NCI-H526 treated with DMSO at 0.1 percent for 48 hours (cell line): ENCODE measurements around the gene SCGB2A2.

Experiments used
- DNase-seq: peaks from one replicate; lab custom pipeline; 2025; lab: John Stamatoyannopoulos, UW

SCGB2A2 gene

DNA sequence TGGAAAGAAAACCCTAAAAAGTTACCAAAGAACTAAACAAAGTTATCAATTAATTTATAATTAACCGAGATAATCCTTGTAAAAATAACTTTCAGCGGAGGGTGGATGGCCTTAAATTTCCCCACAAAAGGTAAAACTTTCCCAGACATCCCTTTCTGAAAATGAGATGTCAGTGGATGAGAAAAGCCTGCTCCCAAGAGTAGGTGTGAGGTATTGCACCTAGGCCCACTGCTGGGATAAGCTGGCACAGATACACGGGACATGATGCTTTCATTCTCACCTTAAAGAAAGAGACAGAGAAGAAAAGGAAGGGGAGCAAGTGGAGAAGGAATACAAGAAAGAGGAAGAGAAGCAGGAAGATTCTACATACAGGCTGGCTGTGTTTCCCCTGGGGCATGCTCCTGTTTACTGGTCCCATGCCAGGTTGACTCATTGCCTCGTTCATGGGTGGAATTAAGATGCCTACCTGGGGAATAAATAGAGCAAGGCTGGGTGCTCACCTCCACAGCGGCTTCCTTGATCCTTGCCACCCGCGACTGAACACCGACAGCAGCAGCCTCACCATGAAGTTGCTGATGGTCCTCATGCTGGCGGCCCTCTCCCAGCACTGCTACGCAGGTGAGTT lies at the start of gene SCGB2A2:
Gene SCGB2A2, plus strand, starts transcription at position 505 of the 625 bp plus-strand sequence. Its CDS starts 59 bp downstream, at position 564.
- no peak for DNase-seq

DNA sequence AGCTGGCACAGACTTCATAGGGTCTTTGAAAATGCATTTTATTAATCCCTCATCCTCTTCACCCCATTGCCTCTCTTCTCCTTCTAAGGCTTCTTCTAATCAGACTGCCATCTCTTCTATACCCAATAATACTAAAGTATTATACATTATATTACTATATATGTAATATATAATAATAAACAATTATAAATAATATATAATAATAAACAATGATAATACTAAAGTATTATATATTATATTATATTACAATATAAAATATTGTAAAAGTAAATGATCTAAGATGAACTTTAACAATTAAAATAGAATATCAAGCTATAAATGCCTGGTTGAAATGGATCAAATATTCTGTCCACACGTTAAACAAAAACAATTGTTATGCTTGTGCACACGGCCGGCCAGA lies 48.5 kb upstream of the SCGB2A2 start:
- no peak for DNase-seq

DNA sequence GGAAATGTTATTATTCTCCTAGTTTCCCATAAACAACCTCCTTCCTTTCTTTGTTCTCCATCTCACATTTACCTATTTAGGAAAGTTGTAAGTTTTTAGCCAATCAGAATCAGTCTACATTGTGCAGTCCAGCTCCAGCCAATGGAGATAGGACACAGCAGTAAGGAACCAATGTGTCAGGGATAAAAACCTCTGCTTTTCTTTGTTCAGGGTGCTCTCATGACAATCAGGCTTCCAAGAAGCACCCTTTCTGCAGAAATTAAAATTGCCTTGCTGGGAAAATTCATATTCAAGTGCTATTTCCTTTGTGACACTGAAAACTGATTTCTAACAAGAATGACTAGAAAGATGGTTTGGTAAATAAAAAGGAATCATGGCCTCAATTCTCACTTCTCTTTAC lies 46.9 kb upstream of the SCGB2A2 start:
- DNase-seq, result no peak

DNA sequence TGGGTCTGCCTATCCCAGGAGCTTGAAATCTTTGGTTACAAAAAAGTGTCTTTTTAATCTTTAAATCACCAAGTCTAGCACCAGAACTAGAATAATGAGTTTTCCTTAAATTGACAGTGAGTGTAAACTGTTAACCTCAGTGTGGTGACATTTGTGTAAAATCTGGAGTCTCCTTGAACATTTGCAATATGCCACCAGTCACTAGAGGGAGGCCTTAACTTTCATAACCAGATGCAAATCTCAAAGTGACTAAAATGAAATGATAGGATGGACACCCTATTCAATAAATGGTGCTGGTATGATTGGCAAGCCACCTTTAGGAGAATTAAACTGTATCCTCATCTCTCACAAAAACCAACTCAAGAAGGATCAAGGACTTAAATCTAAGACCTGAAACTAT lies 36.2 kb upstream of the SCGB2A2 start:
- DNase-seq, result no peak

DNA sequence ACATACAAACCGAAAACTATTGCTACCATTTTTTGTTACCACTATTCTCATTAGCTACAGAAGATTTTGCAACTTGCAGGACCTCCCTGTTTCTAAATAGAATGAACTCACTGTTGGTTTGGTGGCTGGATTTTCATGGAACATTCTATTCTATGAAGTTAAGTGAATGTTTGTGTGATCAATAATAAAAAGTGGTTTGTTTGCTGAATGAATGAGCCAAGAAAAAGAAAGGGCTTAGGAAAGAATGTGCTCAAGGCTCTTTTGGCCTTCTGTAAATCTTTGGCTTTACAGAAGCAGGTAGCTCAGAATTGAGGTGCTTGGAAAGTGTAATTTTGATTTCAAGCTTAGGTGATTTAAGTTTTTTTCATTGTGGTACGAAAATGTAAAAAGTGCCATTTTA lies 33.8 kb upstream of the SCGB2A2 start:
- no peak for DNase-seq

DNA sequence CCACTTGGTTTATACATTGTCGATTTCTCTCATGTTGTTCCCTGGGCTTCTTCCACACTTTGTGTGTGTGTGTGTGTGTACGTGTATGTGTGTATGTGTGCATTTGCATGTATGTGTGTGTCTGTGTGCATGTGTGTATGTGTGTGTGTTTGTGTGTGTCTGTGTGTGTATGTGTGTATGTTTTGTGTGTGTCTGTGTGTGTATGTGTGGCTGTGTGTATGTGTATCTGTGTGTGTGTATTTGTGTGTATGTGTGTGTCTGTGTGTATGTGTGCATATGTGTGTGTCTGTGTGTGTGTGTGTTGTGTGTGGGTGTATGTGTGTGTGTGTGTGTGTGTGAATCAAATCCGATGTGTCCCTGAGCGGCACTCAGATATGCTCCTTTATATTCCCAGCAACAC lies 32.5 kb upstream of the SCGB2A2 start:
- DNase-seq, result no peak

DNA sequence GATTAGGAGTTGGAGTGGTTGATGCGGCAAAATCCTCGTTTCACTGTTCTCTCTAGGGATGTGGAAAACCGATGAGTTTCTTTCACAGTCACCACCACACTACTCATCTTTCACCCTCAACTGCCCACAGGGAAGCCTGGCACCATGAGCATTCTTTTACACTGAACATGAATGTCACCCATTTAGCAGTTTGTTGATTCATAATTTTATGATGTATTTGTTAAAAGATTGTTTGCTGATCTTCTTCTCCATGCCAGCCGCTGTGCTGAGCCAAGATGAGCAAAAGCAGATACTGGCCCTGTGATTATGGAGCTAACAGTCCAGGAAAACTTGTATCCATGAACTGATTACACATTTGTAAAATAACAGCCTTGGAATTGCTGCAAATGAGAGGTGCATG lies 31.8 kb upstream of the SCGB2A2 start:
- no peak for DNase-seq

DNA sequence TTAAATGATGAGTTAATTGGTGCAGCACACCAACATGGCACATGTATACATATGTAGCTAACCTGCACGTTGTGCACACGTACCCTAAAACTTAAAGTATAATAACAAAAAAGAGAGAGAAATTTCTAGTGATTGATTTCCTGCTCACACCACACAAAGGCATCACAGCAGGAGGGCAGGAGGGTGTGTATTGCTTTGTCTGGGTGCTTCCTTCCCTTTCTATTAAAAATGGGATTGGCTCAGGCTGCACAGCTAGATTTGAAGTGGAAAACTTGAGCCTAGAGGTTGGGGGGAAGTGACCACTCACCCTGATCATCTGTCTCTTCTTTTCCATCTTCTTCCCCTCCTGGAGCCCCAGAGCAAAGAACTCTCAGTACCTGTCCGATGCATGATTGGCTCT lies 28.9 kb upstream of the SCGB2A2 start:
- no peak for DNase-seq

DNA sequence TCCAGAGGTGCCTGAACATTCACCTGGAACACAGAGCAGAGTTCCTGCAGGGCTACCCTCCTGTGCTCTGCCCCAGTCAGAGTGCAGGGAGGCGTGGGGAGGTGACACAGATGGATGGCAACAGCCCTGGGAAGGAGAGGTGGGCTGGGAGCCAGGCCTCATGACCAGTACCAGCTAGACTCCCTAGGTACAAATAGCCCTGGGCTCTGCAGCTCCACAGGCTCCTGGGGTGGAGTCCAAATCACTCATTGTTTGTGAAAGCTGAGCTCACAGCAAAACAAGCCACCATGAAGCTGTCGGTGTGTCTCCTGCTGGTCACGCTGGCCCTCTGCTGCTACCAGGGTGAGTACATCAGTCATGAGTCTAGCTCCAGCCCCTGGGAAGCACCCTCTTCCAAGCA lies 27.9 kb upstream of the SCGB2A2 start, which contains the start of gene SCGB1D2:
Gene SCGB1D2, plus strand, starts transcription at position 219 of the 400 bp plus-strand sequence. Its CDS starts 69 bp downstream, at position 288.
- DNase-seq, result no peak

DNA sequence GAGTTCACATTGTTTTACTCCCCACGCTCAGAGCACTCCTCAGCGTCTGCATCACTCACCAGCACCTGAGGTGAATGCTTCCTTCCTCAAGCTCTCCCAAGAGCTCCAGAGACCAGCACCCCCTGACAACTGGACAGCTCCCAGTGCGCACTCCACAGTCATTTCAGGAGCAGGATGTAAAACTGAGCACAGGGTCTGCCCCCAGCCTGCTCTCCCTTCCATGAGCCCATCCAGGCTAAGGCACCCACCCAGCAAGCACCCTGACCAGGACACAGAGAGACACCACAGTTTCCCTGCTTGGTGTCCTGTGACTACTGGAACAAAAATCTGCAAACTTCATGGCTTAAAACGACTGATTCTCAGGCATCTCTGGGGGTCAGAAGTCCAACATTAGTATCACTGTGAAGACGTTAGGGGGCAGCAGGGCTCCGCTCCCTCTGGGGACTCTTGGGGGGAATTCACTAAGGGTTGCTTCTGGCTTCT lies 24.6 kb upstream of the SCGB2A2 start:
- no peak for DNase-seq

DNA sequence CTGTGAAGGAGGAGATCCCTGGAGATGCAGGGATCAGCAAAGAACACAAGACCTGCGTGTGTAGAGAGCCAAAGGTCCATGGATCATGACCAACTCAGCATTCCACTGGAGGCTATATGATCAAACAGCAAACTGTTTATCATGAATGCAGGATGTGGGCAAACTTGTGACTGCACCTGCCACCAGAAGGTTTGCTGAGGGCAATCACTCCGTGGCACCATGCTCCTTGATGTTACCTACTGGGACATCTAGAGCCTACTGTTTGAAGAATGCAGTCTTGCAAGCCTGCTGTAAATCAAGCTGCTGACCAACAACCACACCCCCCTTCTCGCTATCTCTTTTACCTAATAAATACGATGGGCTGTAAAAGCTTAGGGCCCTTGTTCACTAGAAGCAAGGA lies 18.3 kb upstream of the SCGB2A2 start:
- DNase-seq, result no peak

DNA sequence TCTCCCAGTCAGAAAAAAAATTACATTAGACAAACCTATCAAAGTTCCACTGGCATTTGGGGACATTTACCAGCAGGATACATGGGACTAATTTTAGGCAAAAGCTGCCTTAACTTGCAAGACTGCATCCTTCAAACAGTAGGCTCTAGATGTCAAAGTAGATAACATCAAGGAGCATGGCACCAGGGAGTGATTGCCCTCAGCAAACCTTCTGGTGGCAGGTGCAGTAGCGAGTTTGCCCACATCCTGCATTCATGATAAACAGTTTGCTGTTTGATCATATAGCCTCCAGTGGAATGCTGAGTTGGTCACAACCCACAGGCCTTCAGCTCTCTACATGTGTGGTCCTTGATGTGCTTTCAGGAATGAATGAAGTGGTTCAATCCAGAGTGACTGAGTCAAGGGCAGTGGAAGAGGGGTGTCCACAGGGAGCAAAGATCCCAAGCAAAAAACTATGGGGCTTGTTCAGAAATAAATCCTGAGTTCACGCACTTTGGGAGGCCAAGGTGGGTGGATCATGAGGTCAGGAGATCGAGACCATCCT lies 15.9 kb upstream of the SCGB2A2 start:
- no peak for DNase-seq

DNA sequence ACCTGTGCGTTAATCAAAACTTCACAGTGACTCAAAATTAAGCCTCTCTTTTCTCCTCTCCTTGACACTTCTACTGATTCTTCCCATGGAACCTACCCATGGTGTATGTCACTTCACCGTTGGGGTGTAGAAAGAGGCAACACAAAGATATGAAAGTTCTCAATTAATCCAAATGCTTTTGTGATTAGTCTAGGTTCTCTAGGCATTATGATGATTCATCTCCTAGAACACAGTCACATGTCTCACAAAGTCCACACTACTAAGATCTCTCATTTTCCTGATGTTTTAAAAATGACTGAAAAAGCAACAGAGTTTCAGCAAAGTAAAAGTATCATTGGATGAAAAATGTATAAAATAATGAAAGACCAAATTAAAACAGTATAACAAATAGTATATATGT lies 13.7 kb upstream of the SCGB2A2 start:
- no peak for DNase-seq

DNA sequence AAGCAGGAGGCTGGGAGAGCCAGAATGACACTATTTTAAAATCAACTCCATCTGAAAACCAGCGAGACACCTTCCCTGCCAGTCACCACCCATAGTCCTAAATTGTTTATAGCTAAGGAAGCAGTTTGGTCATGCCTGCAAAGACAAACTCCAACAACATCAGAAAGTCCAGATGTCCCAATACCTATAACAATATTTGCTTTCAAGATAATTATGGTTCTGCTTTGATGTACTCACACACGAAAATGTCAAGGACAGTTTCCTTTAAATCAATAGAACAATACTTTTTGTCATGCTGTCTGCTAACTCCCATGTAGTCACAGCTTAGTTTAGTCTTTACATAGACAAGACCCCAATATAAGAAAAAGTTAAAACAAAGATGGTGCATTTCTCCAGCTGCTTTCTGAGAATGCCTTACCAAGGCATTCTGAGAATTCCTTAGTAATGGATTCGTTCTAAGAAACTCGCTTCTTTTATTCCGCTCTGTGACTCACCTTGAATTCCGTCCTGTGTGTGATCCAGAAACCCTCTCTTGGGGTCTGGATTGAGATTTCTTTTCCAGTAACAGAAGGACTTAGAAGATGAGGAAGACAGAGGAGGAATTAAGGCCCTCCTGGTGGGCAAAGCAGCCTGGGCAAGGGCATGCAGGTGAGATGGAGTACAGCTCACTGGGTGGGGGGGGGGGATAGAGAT lies 9.6 kb upstream of the SCGB2A2 start:
- DNase-seq, result no peak

DNA sequence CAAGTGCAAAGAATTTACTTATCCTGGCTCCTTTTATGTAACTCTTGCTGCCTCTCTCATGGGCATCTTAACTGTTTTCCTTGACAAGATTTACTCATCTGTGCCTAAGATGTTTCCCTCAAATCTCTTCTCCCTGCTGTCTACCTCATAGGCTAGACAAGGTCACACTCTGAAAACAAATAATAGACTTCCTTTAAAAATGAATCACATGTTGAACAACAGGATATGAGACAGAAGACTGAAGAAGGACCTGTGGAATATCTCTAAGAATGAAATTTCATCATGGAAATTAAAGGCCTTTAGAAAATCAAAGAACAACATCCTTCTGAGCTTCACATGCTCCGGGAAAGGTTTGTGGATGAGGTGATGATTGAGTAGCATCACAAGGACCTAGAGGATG lies 6.0 kb upstream of the SCGB2A2 start:
- no peak for DNase-seq

DNA sequence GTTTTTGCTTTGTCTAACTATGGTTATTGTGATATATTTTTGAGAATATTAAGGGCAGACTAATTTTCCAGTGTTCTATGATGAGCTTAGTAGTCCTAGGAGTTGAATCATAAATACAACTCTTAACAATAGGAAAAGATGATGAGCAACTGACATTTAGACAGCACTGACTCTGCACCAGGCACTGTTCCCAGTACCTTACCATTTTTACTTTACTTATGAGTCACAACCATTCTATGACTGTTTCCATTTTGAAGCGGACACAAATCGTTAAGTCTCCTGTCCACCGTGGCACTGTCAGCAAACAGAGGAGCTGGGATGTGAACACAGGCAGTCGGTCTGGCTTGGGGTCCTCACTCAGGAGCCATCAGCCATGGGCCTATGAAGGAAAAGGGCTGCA lies 3.4 kb upstream of the SCGB2A2 start:
- no peak for DNase-seq

DNA sequence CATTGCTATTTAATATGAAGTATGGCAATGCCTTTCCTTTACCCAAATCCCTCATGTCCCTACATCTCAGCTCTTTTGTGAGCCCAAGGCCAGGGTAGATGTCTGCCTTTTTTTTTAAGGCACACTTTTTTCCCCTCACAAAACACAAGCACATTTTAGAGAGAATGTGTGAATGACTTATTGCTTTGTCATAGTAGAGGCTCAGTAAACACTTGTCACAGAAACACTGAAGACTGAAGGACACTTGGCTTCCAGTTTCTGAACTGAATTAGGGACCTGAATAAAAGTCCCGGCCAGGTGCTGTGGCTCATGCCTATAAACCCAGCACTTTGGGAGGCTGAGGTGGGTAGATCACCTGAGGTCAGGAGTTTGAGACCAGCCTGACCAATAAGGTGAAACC lies 2.9 kb upstream of the SCGB2A2 start:
- no peak for DNase-seq

DNA sequence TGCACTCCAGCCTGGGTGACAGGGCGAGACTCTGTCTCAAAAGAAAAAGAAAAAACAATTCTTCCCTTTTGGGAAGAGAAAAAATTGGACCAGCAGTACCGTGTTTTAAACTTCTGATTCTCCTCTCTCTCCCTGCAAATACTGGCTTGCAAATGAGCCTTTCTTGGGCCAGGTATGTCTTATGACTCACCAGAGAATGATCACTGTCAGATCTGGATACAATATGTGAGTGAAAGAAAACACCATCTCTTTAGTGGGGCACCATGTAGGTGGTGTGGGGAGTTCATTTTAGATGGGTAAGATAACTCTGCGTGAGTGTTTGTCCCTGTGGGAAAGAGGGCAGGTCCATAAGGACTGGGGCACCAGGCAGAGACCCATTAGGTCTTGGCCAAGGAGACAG lies 2.4 kb upstream of the SCGB2A2 start:
- DNase-seq, result no peak

DNA sequence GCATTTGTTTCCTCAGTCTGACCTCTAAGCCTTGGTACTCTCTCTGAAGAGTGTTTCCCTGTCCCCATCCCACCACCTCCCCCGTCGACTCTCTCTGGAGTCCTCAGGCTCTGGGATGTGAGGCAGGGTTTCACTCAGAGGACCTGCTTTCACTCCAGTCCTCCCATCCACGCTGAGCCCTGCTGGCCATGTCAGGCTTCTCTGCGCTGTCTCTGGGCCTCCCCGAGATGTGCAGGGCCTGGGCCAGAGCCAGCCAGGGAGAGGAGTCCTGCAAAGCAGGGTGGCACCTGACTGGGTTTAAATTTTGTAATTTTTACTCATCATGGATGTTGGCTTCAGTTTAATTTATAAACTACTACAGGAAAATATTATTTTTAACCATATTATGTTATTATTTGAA lies 3.3 kb downstream of the SCGB2A2 start:
- DNase-seq, result no peak

DNA sequence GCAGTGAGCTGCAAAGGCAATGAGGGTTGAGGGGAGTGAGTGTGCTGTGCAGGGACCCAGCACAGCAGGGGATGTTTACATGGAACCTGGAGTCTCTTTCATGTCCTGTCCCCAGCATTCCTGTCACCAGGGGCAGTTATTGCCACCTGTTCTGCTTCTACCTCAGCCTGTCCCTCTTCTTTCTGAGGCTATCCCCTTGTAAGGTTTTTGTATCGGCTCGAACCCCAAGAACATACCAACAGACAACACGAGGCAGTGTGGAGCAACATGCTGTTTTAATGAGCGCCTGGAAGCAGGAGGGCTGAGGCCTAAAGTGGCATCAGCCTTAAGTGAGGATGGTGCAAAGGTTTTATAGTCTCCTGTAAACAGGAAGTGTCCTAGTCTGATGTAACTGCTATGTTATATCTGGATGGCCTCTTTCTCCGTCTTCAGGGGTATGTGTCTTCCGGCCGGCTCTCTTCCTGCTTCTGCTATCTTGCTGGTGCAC lies 3.9 kb downstream of the SCGB2A2 start:
- no peak for DNase-seq

DNA sequence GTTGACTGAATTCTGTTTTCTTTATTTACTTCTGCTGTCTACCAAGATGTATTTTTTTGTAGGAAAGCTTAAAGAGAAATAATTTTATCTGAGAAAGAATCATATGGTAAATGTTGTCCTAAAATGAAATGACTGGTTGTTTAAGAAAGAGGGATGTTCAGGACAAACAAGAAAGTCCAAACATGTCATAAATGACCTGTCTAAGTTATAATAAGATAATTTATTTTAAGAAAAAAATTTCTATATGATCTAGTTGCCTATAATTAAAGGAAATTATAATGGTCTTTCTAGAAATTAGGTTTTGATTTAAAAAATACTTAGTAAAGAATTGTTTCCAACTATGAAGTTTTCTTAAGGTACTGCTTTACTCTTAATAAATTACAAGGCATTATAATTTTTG lies 10.5 kb downstream of the SCGB2A2 start:
- no peak for DNase-seq

DNA sequence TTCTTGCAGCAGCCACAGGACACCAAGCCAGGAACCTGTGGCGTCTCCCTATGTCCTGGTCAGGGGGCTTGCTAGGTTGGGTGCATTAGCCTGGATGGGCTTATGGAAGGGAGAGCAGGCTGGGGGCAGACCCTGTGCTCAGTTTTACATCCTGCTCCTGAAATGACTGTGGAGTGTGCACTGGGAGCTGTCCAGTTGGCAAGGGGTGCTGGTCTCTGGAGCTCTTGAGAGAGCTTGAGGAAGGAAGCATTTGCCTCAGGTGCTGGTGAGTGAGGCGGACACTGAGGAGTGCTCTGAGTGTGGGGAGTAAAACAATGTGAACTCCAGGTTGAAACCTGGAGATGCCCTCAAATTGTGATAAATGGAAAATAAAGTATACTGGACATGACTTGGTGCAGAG lies 25.5 kb downstream of the SCGB2A2 start:
- DNase-seq, result no peak

DNA sequence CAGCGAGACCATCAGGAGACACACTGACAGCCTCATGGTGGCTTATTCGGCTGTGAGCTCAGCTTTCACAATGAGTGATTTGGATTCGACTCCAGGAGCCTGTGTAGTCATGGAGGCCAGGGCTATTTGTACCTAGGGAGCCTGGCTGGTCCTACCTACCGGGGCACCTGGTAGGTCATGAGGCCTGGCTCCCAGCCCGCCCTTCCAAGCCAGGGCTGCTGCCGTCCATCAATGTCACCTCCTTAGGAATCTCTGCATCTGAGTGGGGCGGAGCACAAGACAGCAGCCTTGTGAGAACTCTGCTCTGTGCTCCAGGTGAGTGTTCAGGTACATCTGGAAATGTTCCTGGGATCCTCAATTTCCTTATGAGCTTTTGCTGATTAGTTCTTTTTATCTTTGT lies 29.0 kb downstream of the SCGB2A2 start, which contains the start of gene SCGB1D4:
Gene SCGB1D4, minus strand, starts transcription at position 101 of the 400 bp plus-strand sequence. Its CDS starts 65 bp downstream, at position 36.
- no peak for DNase-seq
